Neural cell (in vitro differentiated cells): ENCODE data around the gene NELL1.

Experiments
- CTCF ChIP-seq: fragments of 450-650 bp; IDR thresholded peaks from 2 replicates; pipeline ENCODE4 v1.5.1; 2014; ENCODE audit warnings: antibody characterized with exemption, mild to moderate bottlenecking, moderate library complexity; ENCODE audit not compliant: poor library complexity, severe bottlenecking
- EZH2 ChIP-seq: fragments of 200-600, 300-800 bp; shearing (Covaris generic), sonication (generic); IDR thresholded peaks from 2 replicates; pipeline ENCODE4 v1.6.1; 2014; ENCODE audit warnings: antibody characterized with exemption, low read length, borderline replicate concordance, mild to moderate bottlenecking; ENCODE audit not compliant: insufficient read depth, poor library complexity, severe bottlenecking
- MXI1 ChIP-seq: fragments of 450-650 bp; conservative IDR thresholded peaks from 2 replicates; pipeline ENCODE4 v1.6.1; 2014; ENCODE audit warnings: antibody characterized with exemption, mild to moderate bottlenecking; ENCODE audit not compliant: poor library complexity, severe bottlenecking
- POLR2AphosphoS5 ChIP-seq: IDR thresholded peaks from 2 replicates; pipeline ENCODE4 v1.6.1; 2012

DNA sequence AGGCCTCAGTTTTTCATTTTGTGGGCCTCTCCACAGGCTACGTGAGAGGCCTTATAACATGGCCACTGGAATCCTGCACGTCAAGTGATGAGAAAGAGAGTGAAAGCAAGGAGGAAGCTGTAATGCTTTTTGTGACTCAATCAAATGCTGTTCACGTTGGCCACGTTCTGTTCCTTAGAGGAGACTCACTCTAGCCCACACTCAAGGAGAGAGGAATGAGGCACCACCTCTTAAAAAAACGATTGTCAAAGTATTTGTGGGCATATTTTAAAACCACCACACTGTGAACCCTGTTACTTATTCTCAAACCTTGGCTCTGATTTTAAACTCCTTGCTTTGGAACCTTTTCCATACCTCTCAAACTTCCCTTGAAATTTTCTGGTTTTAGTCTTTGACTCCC lies 705.0 kb downstream of the NELL1 start:
- no peak for TF ChIP-seq MXI1
- no peak for TF ChIP-seq CTCF
- TF ChIP-seq POLR2AphosphoS5: no peak
- no peak for TF ChIP-seq EZH2
